HEK293 (cell line): ENCODE measurements around the gene FAM221B.

Experiments
- CTCF ChIA-PET: fragments of 350-600 bp; formaldehyde crosslinking; extraction: SDS; loops from one replicate; lab custom pipeline; 2021; ENCODE audit warnings: antibody characterized with exemption; lab: Yijun Ruan, JAX
- POLR2A ChIA-PET: fragments of 300-600 bp; formaldehyde crosslinking; extraction: SDS; loops from one replicate; lab custom pipeline; 2020; ENCODE audit warnings: antibody characterized with exemption, inconsistent platforms; lab: Yijun Ruan, JAX
- H3K27ac ChIP-seq: fragments of 200-500 bp; sonication (Bioruptor generic); 2 replicates; pipeline ENCODE4 v1.5.1; 2014; ENCODE audit warnings: low read depth, low read length, control low read depth, inconsistent platforms; ENCODE audit errors: extremely low read depth
- H3K36me3 ChIP-seq, 2 experiments: fragments of 200-500 bp in 1 of 2; sonication (Bioruptor generic) in 1 of 2; 1 replicate in 1 of 2; 2 replicates in 1 of 2; pipeline ENCODE4 v1.5.1; 2014 to 2017; ENCODE audit warnings: inconsistent platforms in 2 of 2, low read length in 2 of 2; ENCODE audit not compliant: control insufficient read depth in 2 of 2, insufficient read depth in 1 of 2
- H3K4me1 ChIP-seq: fragments of 200-500 bp; sonication (Bioruptor generic); 2 replicates; pipeline ENCODE4 v1.5.1; 2014; ENCODE audit warnings: mild to moderate bottlenecking, low read length, inconsistent platforms; ENCODE audit not compliant: control insufficient read depth, insufficient read depth
- H3K4me3 ChIP-seq: 2 replicates; pipeline ENCODE4 v1.5.1; 2011; ENCODE audit warnings: low read depth, mild to moderate bottlenecking, control low read depth, low read length, moderate library complexity
- H3K9me3 ChIP-seq: fragments of 200-500 bp; sonication (Bioruptor generic); 2 replicates; pipeline ENCODE4 v1.5.1; 2014; ENCODE audit warnings: low read depth, low read length, inconsistent platforms; ENCODE audit not compliant: control insufficient read depth, insufficient read depth
- GLI2 ChIP-seq: fragments of 450-650 bp; formaldehyde crosslinking; IDR thresholded peaks from 2 replicates; pipeline ENCODE4; 2017; ENCODE audit warnings: missing biosample characterization, missing genetic modification characterization, low read depth, borderline replicate concordance
- GLIS1 ChIP-seq: fragments of 450-650 bp; formaldehyde crosslinking; IDR thresholded peaks from 2 replicates; pipeline ENCODE4 v1.5.1; 2016; ENCODE audit warnings: missing biosample characterization, missing genetic modification characterization
- HOXC10 ChIP-seq: sonication (generic); formaldehyde crosslinking; IDR thresholded peaks from 2 replicates; pipeline ENCODE4 v1.8.1; 2023; ENCODE audit warnings: mild to moderate bottlenecking, missing genetic modification reagents
- RBAK ChIP-seq: fragments of 450-650 bp; formaldehyde crosslinking; IDR thresholded peaks from 2 replicates; pipeline ENCODE4 v1.5.1; 2016; ENCODE audit warnings: missing biosample characterization, missing genetic modification characterization
- ZBTB21 ChIP-seq: fragments of 450-650 bp; formaldehyde crosslinking; IDR thresholded peaks from 2 replicates; pipeline ENCODE4 v1.5.1; 2017; ENCODE audit warnings: missing biosample characterization, missing genetic modification characterization
- ZBTB6 ChIP-seq: fragments of 450-650 bp; formaldehyde crosslinking; IDR thresholded peaks from 2 replicates; pipeline ENCODE4 v1.5.1; 2017; ENCODE audit warnings: missing biosample characterization, missing genetic modification characterization
- ZFP37 ChIP-seq: fragments of 450-650 bp; formaldehyde crosslinking; IDR thresholded peaks from 2 replicates; pipeline ENCODE4 v1.5.1; 2016; ENCODE audit warnings: missing biosample characterization, missing genetic modification characterization
- ZNF155 ChIP-seq: fragments of 450-650 bp; formaldehyde crosslinking; IDR thresholded peaks from 2 replicates; pipeline ENCODE4 v1.5.1; 2016; ENCODE audit warnings: missing biosample characterization, missing genetic modification characterization
- ZNF239 ChIP-seq: fragments of 450-650 bp; formaldehyde crosslinking; IDR thresholded peaks from 2 replicates; pipeline ENCODE4 v1.5.1; 2016; ENCODE audit warnings: missing biosample characterization, missing genetic modification characterization
- ZNF416 ChIP-seq: fragments of 450-650 bp; formaldehyde crosslinking; IDR thresholded peaks from 2 replicates; pipeline ENCODE4 v1.5.1; 2016; ENCODE audit warnings: missing biosample characterization, missing genetic modification characterization
- ZNF449 ChIP-seq: fragments of 450-650 bp; formaldehyde crosslinking; IDR thresholded peaks from 2 replicates; pipeline ENCODE4 v1.5.1; 2017; ENCODE audit warnings: missing biosample characterization, mild to moderate bottlenecking, missing genetic modification characterization, moderate library complexity
- ZNF518A ChIP-seq: fragments of 450-650 bp; formaldehyde crosslinking; conservative IDR thresholded peaks from 2 replicates; pipeline ENCODE4 v1.5.1; 2016; ENCODE audit warnings: low read depth, missing biosample characterization, missing genetic modification characterization
- ZNF596 ChIP-seq: fragments of 450-650 bp; IDR thresholded peaks from 2 replicates; pipeline ENCODE4 v1.5.0; 2018; ENCODE audit warnings: missing biosample characterization, mild to moderate bottlenecking, missing genetic modification characterization, moderate library complexity
- ZNF664 ChIP-seq: fragments of 450-650 bp; formaldehyde crosslinking; IDR thresholded peaks from 2 replicates; pipeline ENCODE4 v1.5.1; 2016; ENCODE audit warnings: missing biosample characterization, missing genetic modification characterization
- ZNF843 ChIP-seq: fragments of 450-650 bp; formaldehyde crosslinking; IDR thresholded peaks from 2 replicates; pipeline ENCODE4 v1.5.1; 2016; ENCODE audit warnings: missing biosample characterization, missing genetic modification characterization

FAM221B gene

GRCh38 chr9:35871545-35871944 is 43.0 kb upstream of the FAM221B start:
- H3K36me3 ChIP-seq: no peaks in the 10 kb centered on the region
- POLR2A ChIA-PET: no interaction called here
- TF ChIP-seq ZBTB6 (no peak), ZNF416 (tag by site-specific recombination) (no peak), RBAK (tag by site-specific recombination) (no peak), ZFP37 (tag by site-specific recombination) (no peak), ZNF843 (no peak), ZNF596 (tag by site-specific recombination) (no peak), HOXC10 (no peak), ZBTB21 (tag by site-specific recombination) (no peak), GLIS1 (tag by site-specific recombination) (no peak), ZNF155 (no peak), ZNF449 (tag by site-specific recombination) (no peak), GLI2 (no peak), ZNF664 (tag by site-specific recombination) (no peak)
- TF ChIP-seq, all 188 proteins: peak for 0
- CTCF ChIA-PET: interaction anchor here (1.0 to 1.6 kb wide), 3 partner anchors 7 to 45 kb away, joined by 3 to 5 read pairs (median 5); no protein-coding TSS in a partner anchor
- no peaks in the 10 kb centered on the region for H3K4me1 ChIP-seq
- H3K9me3 ChIP-seq: no peaks in the 10 kb centered on the region
- no peak overlapping the region for H3K4me3 ChIP-seq
- H3K27ac ChIP-seq: no peak overlapping the region

GRCh38 chr9:35870351-35870923 is 41.9 kb upstream of the FAM221B start, which contains the start of gene OR13J1:
TSS of gene OR13J1 (minus strand) at chr9:35870401. CDS start at chr9:35870401, 0 bp downstream.
- POLR2A ChIA-PET: no interaction called here
- CTCF ChIA-PET: interaction anchor here (0.6 to 1.7 kb wide), 3 partner anchors 12 to 295 kb away, joined by 3 to 5 read pairs (median 3); no protein-coding TSS in a partner anchor
- no peaks in the 10 kb centered on the region for H3K4me1 ChIP-seq
- no peaks in the 10 kb centered on the region for H3K9me3 ChIP-seq
- H3K36me3 ChIP-seq: no peaks in the 10 kb centered on the region
- H3K27ac ChIP-seq: no peak within 1 kb of the TSS
- TF ChIP-seq ZNF518A (no peak), ZNF239 (peak; percentile 66; the same call in 1 of the 2 replicates)
- H3K4me3 ChIP-seq: no peak within 1 kb of the TSS
